ENCODE measurements around the gene ETNK1.

- TF ChIP-seq CTCF (IDR thresholded peaks at IDR 0.05; ENCODE audit: low read depth, low read length, poor library complexity, severe bottlenecking) = no peak
- TF ChIP-seq EZH2phosphoT487 (IDR thresholded peaks at IDR 0.05; ENCODE audit: borderline replicate concordance, low read length) = no peak
Observed at GRCh38 chr12:22715254-22715653, 90.3 kb downstream of the ETNK1 start.
